Hepatocyte (in vitro differentiated cells): ENCODE data around the gene SLC44A3.

Source experiments
- EZH2 ChIP-seq: fragments of 200-600 bp; sonication (generic); IDR thresholded peaks from 2 replicates; pipeline ENCODE4 v1.6.1; 2016; ENCODE audit warnings: antibody characterized with exemption, mild to moderate bottlenecking, borderline replicate concordance
- EZH2phosphoT487 ChIP-seq: fragments of 200-600 bp; sonication (generic); IDR thresholded peaks from one replicate; pipeline ENCODE4 v1.6.1; 2018; ENCODE audit warnings: antibody characterized with exemption, mild to moderate bottlenecking, low read depth, moderate library complexity; ENCODE audit not compliant: unreplicated experiment, severe bottlenecking
- TF ChIP-seq, protein P1 (sequence below): fragments of 200-600 bp; sonication (generic); IDR thresholded peaks from 2 replicates; pipeline ENCODE4 v1.5.1; 2016; ENCODE audit warnings: antibody characterized with exemption, mild to moderate bottlenecking; ENCODE audit not compliant: poor library complexity

DNA sequence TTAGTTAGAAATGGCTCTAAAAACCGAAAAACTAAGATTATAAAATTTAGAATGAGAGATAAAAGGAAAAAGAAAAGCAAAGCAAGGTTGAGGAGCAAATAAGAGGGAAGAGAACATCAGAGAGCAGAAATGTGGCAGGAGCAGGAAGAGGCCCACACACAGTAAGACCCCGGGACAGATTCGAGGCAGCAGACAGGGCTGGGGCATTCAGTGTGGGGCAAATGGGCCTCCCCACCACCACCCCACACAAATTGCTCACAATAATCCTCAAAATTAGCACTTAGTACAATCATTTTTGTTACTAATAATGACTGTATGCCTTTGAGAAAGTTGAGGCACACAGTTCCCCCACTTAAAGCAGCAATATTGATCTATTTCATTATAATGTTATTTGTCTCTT is 17.1 kb upstream of the SLC44A3 start:
- TF ChIP-seq, protein P1, sequence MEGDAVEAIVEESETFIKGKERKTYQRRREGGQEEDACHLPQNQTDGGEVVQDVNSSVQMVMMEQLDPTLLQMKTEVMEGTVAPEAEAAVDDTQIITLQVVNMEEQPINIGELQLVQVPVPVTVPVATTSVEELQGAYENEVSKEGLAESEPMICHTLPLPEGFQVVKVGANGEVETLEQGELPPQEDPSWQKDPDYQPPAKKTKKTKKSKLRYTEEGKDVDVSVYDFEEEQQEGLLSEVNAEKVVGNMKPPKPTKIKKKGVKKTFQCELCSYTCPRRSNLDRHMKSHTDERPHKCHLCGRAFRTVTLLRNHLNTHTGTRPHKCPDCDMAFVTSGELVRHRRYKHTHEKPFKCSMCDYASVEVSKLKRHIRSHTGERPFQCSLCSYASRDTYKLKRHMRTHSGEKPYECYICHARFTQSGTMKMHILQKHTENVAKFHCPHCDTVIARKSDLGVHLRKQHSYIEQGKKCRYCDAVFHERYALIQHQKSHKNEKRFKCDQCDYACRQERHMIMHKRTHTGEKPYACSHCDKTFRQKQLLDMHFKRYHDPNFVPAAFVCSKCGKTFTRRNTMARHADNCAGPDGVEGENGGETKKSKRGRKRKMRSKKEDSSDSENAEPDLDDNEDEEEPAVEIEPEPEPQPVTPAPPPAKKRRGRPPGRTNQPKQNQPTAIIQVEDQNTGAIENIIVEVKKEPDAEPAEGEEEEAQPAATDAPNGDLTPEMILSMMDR, result no peak
- TF ChIP-seq EZH2, result no peak
- no peak for TF ChIP-seq EZH2phosphoT487
